Measurements from ENCODE around the gene VWA5B2. TPM values are rescaled to one million over a fixed set of nuclear protein-coding genes. Genes with fewer than 3 reads are reported as not detected.

VWA5B2 gene
- total RNA-seq, 1 donor from 2014 or later: 0.32 TPM

- H3K27ac ChIP-seq: no peak overlapping the region
- no peaks in the 10 kb centered on the region for H3K9me3 ChIP-seq
- no peaks in the 10 kb centered on the region for H3K27me3 ChIP-seq
- TF ChIP-seq, protein P1, sequence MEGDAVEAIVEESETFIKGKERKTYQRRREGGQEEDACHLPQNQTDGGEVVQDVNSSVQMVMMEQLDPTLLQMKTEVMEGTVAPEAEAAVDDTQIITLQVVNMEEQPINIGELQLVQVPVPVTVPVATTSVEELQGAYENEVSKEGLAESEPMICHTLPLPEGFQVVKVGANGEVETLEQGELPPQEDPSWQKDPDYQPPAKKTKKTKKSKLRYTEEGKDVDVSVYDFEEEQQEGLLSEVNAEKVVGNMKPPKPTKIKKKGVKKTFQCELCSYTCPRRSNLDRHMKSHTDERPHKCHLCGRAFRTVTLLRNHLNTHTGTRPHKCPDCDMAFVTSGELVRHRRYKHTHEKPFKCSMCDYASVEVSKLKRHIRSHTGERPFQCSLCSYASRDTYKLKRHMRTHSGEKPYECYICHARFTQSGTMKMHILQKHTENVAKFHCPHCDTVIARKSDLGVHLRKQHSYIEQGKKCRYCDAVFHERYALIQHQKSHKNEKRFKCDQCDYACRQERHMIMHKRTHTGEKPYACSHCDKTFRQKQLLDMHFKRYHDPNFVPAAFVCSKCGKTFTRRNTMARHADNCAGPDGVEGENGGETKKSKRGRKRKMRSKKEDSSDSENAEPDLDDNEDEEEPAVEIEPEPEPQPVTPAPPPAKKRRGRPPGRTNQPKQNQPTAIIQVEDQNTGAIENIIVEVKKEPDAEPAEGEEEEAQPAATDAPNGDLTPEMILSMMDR (IDR thresholded peaks at IDR 0.05): no peak
- H3K4me3 ChIP-seq: no peak overlapping the region
- no peak for DNase-seq (ENCODE audit: low spot score in 2 of 2)
- H3K4me1 ChIP-seq: no peaks in the 10 kb centered on the region
- intact Hi-C loops (cut with DNase I): no loop called here
- H3K36me3 ChIP-seq: peaks cover 75 to 84% of the 10 kb centered on the region in 2 donors
Observed at GRCh38 chr3:184192889-184193288, 36.5 kb upstream of the VWA5B2 start.

- Histone ChIP-seq H3K9me3 (no peaks in the 10 kb centered on the region), H3K4me1 (no peaks in the 10 kb centered on the region), H3K4me3 (no peak overlapping the region), H3K36me3 (peaks cover 69 to 73% of the 10 kb centered on the region in 2 donors), H3K27me3 (no peaks in the 10 kb centered on the region), H3K27ac (no peak overlapping the region)
- no peak for DNase-seq (ENCODE audit: low spot score in 2 of 2)
- TF ChIP-seq, protein P1 (IDR thresholded peaks at IDR 0.05): no peak
- intact Hi-C loops (cut with DNase I): no loop called here
Observed at GRCh38 chr3:184193991-184194539, 35.3 kb upstream of the VWA5B2 start.

DNA sequence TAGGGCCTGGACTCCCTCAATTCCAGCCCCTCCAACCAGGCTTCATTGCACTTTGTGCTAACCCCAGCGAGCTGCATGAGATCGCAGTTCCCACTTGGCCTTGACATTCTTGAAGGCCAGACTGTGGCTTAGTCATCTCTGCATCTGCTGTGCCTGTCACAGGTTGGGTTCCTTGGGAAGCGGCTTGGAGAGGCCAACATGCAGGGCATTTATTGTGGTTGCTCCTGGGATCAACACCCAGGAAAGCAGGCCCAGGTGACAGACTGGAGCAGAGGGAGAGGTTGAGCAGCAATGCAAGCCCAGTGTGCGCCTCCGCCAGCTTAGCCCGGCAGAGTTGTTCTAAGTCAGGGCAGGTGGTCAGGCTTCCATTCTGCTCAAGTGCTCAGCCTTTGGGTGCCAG is 32.8 kb upstream of the VWA5B2 start:
- Histone ChIP-seq H3K27me3 (no peaks in the 10 kb centered on the region), H3K4me1 (no peaks in the 10 kb centered on the region), H3K36me3 (peaks cover 44 to 48% of the 10 kb centered on the region in 2 donors), H3K4me3 (no peak overlapping the region), H3K9me3 (no peaks in the 10 kb centered on the region), H3K27ac (no peak overlapping the region)
- TF ChIP-seq, protein P1 (IDR thresholded peaks at IDR 0.05): no peak
- intact Hi-C loops (cut with DNase I): no loop called here
- DNase-seq (ENCODE audit: low spot score in 2 of 2): no peak

DNA sequence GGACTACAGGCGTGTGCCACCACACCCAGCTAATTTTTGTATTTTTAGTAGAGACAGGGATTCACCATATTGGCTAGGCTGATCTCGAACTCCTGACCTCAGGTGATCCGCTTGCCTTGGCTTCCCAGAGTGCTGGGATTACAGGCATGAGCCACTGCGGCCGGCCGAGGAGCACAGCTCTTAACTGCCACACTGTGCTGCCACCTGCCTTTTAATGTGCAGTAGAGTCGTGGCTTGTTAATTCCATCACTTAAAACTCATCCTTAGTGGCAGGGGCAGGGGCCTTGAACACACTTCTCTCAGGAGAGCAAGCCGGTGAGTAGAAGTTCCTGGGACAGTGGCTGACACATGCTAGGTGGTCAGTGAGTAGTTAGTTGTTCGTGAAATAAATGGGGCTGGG is 30.9 kb upstream of the VWA5B2 start:
- H3K4me1 ChIP-seq: no peaks in the 10 kb centered on the region
- DNase-seq (ENCODE audit: low spot score in 2 of 2): no peak
- no peak overlapping the region for H3K4me3 ChIP-seq
- intact Hi-C loops (cut with DNase I): no loop called here
- H3K36me3 ChIP-seq: peaks cover 24 to 28% of the 10 kb centered on the region in 2 donors
- no peak overlapping the region for H3K27ac ChIP-seq
- H3K27me3 ChIP-seq: no peaks in the 10 kb centered on the region
- TF ChIP-seq, protein P1 (IDR thresholded peaks at IDR 0.05): no peak
- no peaks in the 10 kb centered on the region for H3K9me3 ChIP-seq

DNA sequence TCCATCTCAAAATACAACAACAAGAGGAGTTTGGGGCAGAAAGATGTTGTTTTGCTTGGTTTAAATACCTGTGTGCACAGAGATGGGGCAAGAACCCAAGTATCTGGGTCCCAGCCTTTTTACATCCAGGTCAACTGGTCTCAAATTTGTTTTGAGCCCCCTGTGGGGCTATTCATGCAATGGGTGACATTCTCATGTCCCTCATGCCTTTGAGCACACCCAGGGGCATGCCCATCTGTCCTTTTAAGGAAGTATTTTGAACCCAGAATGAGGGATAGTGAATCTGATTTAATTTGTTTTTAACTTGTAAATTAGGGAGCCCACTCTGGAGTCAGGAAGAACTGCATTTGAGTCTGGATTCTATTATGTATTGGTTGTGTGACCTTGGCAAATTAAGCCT is 28.6 kb upstream of the VWA5B2 start:
- H3K27ac ChIP-seq: no peak overlapping the region
- H3K9me3 ChIP-seq: no peaks in the 10 kb centered on the region
- TF ChIP-seq, protein P1 (IDR thresholded peaks at IDR 0.05): no peak
- intact Hi-C loops (cut with DNase I): no loop called here
- no peak for DNase-seq (ENCODE audit: low spot score in 2 of 2)
- no peaks in the 10 kb centered on the region for H3K27me3 ChIP-seq
- peaks cover 5% of the 10 kb centered on the region in 2 donors for H3K36me3 ChIP-seq
- no peaks in the 10 kb centered on the region for H3K4me1 ChIP-seq
- no peak overlapping the region for H3K4me3 ChIP-seq

GRCh38 chr3:184203526-184203925 is 25.9 kb upstream of the VWA5B2 start:
- no peak for DNase-seq (ENCODE audit: low spot score in 2 of 2)
- H3K4me3 ChIP-seq: no peak overlapping the region
- no peaks in the 10 kb centered on the region for H3K27me3 ChIP-seq
- no peak overlapping the region for H3K27ac ChIP-seq
- H3K36me3 ChIP-seq: no peaks in the 10 kb centered on the region
- TF ChIP-seq, protein P1 (IDR thresholded peaks at IDR 0.05): no peak
- H3K4me1 ChIP-seq: no peaks in the 10 kb centered on the region
- intact Hi-C loops (cut with DNase I): no loop called here
- H3K9me3 ChIP-seq: no peaks in the 10 kb centered on the region
